Femur (tissue), 1 donor: ENCODE results near the gene LEO1.

ENCODE experiments used
- DNase-seq: peaks from one replicate; pipeline ENCODE4 v3.0.0-alpha.2; 2017

The LEO1 gene

GRCh38 chr15:51924156-51925068 lies 47.2 kb downstream of the LEO1 start:
- no peak for DNase-seq

- no peak for DNase-seq
Observed at GRCh38 chr15:51917493-51917892, 54.1 kb downstream of the LEO1 start.

DNA sequence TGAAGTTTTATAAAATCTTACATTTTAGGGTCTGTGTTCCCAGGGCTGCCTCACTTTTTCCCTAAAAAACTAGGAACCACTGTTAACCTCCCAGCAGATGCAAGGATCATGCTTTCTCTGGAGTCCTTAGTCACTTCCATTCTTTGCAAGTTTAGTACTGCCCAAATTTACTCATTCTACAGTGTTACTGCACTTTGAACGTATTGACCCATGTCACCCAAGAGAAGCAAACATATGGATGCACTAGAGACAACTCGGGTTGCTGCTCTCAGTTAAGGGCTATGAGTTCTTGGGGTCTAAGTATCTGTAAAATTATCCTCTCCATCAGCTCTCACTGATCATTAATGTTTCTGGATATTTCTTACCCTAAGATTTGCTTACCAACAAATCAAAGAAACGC lies 59.0 kb downstream of the LEO1 start:
- no peak for DNase-seq

DNA sequence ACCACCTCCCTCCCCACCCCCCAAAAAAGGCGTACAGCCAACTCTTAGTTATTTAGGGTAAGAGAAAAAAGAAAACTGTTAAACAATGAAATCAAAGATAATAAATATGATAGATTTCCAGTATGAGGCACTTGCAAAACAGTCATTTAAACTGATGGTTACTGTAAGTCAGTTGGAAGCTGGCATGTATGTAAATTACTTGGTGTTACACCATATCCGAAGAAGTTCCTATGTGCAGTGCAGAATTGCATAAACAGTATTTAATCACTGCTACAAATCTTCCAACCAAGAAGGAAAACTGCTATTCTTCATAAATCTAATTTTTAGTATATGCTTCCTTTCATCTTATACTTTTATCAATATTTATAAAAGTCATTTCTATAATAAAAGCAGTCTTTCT lies 62.0 kb downstream of the LEO1 start:
- DNase-seq, result no peak

DNA sequence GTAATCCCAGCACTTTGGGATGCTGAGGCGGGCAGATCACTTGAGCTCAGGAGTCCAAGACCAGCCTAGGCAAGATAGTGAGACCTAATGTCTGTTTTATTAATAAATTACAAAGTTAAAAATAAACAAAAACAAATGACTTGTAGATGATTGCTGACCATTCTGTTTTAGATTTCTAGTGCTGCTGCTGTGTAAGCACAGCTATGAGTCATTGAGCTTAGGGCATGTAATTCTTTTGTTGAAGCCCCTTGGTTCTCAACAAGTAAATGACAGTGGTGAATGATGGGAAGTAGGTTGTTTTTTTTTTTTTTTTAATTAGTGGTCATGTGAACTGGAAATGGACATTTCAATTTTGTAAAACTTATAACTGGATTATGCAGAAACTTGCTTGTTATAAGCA lies 63.3 kb downstream of the LEO1 start:
- DNase-seq, result no peak

DNA sequence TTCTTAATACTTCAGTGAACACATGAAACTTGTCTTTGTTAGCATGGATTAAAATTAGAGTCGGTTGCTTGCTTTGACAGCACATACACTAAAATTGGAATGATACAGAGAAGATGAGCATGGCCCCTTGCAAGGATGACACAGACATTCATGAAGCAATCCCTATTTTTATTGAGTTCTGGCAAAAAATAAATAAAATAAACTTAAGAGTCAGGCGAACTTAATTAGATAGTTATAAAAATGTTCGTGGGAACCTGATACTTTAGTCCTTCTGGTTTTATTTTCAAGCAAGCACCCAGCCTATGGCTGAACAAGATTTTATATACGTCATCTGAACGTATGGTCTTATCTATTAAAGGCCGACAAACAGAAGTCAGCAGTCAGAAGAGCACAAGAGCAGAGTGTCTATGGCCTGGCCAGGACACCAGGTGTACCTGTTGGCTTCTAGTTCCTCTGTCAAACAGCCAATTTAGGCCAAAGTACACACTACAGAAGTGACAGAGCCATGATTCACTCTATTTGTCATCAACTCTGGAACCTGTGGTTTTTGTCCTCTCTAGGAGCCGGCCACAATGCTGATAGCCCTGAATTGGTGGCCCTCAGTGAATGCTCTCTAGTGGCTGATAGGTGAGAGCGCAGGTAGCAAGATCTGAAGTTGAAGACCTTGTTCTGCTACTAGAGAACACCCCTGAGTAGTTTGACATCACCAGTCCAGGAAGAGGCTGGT lies 64.3 kb downstream of the LEO1 start:
- DNase-seq, result no peak

DNA sequence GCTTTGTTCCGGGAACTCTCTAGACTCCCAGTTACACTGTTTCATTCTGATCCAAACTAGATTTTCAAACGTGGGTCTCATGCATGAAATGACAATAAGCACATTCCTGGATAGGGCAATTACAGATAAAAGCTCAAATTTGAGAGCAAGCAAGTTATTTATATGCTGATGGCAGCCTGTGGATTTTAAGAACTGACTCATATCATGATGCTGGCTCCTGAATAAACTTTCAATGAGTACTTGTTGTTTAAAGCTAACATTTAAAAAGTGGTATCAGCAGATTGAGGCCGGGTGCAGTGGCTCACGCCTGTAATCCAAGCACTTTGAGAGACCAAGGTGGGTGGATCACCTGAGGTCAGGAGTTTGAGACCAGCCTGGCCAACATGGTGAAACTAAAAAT lies 66.6 kb downstream of the LEO1 start:
- no peak for DNase-seq

DNA sequence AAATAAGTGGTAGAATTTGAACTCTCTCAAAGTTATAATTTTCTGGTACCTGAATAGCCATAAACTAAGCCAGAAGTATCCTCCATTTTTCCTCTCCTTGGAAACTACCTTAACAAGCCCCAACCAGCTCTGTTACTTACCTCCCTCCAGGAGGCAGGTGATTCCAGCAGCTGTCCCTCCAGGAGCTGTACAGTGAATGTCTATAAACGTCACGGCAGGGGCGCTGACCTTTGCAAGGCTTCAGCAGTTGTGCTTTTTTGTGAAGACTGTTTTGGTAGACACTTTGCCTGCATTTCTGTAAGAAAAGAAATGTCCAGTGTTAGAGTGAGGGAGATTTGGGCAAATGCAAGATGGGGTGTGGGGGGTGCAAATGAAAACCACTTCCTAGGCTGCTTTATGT lies 67.2 kb downstream of the LEO1 start:
- no peak for DNase-seq

DNA sequence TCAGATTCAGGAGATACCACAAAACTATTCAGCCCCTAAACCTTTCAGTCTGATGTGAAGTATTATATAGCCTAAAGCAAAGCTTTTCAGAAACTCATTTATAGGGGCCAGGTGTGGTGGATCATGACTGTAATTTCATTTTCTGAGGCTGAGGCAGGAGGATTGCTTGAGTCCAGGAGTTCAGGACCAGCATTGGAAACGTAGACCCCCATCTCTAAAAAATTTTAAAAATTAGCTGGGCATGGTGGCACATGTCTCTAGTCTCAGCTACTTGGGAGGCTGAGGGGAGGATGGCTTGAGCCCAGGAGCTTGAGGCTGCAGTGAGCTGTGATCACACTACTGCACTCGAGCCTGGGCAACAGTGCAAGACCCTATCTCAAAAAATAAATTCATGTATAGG lies 82.1 kb downstream of the LEO1 start:
- DNase-seq, result no peak

DNA sequence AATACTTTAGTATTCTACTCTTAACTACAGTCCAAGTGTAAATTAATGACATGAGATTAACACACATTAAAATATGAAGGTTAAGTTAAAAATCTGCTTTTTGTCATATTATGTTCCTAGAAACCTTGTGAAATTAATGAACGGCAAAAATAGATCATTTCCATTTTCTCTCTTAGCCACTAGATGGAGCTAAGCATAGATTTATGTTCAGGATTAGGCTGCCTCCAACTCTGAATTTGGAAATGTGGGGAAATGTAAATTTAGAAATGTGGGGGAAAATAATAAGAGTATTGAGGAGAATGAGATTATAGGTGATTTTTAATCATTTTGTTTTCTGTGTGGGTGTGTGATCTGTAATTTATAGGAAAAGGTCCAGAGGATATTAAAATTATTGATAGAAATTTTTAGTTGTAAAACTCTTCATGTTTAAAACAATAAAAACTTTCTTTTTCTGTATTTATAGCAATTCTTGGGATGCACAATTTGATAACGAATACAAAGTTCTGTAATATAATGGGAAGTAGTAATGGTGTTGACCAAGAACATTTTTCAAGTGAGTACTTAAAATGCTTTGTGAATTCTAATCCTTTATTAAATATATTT lies 82.9 kb downstream of the LEO1 start:
- no peak for DNase-seq
